NCI-H82 treated with DMSO at 0.1 percent for 48 hours (cell line): ENCODE results near the gene MATK.
"Not testable (repeated sequence)": the region's sequence is repeated elsewhere in the genome, so short reads cannot be mapped to it uniquely, and the experiment has no call there.

Experiments
- DNase-seq: peaks from one replicate; lab custom pipeline; 2025; ENCODE audit not compliant: unreplicated experiment; lab: John Stamatoyannopoulos, UW

The MATK gene

DNA sequence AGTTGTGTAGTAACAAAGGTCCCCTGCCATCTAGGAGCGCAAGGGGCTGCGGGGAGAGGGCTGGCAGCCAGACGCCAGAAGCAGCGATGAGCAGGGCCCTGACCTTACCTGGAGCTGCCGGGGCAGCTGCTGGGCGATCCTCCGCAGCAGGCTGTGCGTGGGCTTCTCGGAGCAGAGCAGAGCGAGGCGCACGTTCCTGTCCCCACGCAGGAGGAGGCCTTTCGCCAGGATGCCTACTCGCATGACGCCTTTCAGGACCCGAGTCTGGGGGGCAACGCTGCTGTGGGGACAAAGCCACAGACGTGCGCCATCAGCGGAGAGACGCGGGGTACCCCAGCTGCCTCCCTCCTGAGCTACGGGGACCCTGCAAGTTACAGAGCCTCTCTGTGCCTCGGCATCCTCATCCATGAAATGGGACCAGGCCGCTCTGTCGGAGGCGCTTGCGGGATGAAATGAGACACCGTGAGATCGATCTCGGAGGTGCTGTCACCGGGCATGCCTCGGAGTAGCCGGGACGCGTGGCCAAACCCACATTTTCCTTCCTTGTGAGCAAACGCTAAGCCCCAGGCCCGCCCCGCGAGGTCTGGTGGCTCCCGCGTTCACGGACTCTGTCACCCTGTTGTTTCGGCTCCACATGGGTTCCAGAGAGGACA lies 30.5 kb upstream of the MATK start:
- no peak for DNase-seq

DNA sequence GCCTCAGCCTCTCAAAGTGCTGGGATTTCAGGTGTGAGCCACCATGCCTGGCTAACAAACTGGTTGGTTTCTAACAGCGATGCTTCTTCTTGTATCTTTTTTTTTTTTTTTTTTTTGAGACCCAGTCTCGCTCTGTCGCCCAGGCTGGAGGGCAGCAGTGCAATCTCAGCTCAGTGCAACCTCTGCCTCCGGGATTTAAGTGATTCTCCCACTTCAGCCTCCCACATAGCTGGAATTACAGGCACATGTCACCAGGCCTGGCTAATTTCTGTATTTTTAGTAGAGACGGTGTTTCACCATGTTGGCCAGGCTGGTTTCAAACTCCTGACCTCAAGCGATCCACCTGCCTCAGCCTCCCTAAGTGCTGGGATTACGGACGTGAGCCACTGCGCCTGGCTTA lies 30.0 kb upstream of the MATK start:
- DNase-seq, result not testable (repeated sequence)

DNA sequence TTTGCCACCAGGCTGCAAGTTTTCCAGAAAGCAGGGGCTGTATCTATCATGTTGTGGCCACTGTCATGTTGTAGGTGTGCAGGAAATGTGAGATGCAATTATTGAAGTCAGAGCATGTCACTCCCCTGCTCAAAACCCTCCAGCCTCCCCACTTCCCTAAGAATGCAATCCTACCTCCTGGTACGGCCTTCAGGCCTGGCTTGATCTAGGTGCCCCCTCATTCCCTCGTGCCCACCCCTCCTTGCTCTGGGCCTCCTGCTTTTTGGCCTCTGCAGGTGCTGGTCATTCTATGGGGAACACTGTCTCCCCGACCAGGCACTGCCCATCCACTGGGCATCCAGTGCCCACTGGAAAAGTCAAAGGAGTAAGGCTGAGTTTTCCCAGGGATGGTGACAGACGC lies 28.5 kb upstream of the MATK start:
- no peak for DNase-seq

DNA sequence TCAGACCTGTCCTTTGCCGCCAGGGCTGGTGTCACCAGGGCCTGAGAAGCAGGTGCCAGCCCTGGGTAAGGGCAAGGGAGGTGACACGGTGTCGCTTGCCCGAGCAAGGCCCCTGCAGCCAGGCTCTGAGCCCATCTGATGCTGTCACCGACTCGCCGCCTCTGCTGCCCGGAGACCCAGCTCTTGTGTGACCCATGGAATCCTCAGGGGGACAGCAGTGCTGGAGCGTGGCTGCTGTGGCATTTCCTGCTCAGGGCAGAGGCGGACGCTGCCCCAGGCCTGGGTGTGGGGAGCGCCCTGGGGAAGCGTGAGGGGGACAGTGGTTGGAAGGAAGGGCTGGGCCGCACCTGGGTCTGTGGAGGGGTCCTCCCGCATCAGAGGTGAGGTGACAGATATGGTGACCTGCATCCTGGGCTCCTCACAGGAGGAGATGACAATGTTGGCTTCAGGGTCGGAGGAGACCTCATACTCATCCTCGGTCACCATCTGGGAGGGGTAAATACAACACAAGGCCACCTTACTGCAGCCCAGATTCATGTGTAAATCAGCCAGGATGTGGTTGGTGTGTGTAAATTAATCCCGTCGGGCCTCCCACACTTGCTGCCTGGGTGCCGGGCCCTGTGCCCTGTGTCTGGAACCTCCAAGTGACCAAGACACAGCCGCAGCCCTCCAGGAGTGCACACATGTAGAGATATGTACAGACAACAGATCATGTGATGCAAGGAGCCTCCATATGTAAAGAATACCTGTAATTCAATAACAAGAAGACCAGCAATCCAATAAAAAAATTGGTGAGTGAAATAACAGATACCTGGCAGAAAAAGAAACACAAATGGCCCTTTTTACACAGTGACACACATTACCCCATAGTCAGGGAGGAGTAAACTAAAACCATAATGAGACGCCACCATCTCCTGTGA lies 27.6 kb upstream of the MATK start:
- no peak for DNase-seq

DNA sequence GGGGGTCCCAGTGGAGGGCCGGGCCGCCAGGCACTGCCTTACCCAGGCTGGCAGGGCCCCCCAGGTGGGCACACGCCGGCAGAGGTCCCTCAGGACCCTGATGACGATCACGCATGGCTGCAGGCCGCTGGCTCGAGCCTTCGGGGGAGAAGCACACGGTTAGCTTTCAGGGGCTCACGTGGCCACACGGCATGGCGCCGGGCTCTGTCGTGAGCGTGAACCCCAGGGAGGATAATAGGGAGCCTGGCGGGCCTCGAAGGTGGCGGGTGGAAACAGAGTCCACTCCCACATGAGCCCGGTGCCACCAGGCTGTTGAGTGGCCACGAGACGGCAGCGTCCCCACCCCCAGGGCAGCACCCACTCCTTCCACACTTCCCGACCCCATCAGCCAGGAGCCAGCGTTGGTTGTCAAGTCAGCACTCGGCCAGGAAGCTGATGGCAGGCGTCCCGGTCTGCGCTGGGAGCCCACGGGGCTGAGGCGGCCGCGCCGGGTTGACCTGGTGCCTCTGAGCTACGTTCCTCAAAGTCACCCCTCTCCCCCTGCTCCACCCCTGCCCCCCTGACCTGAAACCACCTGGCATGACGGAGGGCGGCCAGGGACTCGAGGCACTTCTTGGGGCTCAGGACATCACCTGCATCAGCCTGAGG lies 24.7 kb upstream of the MATK start:
- no peak for DNase-seq

DNA sequence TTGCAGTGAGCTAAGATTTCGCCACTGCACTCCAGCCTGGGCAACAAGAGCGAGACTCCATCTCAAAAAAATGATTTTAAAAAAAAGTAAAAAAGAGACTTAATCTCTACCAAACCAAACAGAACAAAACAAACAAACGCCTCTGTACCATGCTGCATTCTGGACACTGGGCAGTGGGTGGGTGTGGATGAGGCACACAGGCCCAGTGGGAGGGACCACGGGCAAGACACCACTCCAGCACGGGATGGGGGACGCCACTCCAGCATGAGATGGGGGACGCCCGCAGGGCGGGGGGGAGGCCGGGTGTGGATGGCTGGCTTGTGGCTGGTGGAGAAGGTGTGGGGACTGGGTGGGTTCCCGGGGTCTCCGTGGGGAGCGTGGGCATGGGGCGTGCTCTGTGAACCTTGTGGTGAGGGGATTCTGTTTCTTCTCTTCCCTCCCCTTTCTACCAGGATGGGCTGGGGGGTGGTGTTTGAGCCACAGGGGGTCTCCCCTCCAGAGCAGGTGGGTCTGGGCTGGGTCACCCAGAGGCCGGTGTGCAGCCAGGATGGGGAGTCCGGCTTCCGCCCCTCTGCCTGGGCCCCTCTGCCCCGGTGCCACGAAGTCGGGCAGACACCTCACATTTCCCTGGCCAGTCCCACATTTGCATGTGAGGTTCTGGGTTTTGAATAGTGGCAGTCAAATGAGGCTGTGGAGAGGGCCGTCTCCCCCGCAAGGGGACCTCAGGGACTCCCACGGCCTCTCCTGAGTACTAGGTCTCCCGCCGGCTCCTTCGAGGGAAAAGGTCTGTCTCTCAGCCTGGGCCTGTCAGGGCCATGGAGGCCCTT lies 23.9 kb upstream of the MATK start:
- no peak for DNase-seq

DNA sequence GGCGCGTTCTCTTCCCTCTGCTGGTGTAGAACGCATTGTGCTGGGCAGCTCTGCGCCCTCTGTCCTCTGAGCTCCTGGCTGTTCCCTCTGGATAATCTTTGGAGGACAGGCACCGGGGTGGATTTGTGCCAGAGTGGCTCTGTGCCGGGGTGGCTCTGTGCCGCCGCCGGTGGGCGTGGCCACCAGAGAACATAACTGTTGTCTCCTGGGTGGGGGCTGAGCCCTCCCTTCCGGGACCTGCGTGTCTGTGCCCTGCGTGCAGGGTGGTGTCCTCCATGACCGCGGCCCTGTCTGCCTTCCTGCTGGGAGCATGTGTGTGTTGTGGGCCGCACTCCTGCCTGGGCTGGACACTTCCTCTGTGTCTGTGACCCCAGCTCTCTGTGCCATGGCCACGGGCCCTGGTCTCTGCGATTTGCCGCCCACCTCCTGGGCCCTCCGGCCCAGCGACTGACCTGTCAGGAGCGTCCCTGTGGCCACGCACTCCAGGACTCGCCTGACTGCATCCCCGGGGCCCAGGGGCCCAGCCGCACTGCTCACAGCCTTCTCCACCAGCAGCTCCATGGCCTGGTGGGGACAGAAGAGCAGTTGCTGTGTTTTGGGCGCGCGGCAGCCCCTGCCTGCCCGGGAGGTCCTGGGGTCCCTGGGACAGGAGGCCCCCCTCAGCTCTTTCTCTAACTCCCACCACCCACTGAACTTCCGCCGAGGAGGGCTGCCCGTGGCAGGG lies 22.4 kb upstream of the MATK start:
- DNase-seq, result no peak

DNA sequence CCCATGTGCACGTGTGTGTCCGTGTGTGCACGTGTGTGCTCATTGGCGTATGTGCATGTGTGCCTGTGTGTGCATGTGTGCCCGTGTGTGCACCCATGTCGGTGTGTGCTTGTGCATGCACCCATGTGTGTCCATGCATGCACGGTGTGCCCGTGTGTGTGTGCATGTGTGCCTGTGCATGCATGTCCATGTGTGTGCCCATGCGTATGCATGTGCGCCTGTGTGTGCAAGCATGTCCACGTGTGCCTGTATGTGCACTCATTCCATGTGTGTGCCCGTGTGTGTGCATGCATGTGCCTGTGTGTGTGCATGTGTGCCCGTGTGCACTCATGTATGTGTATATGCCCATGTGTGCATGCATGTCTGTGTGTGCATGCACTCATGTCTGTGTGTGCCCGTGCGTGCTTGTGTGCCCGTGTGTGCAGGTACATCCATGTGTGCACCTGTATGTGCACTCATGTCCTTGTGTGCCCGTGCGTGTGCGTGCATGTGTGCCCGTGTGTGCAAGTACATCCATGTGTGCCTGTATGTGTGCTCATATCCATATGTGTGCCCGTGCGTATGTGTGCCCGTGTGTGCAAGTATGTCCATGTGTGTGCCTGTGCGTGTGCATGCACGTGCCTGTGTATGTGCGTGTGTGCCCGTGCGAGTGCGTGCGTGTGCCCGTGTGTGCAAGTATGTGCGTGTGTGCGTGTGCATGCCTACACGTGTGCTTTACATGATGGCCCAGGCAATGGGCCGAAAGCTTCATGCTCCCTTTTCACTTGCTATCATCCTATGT lies 21.6 kb upstream of the MATK start:
- no peak for DNase-seq

DNA sequence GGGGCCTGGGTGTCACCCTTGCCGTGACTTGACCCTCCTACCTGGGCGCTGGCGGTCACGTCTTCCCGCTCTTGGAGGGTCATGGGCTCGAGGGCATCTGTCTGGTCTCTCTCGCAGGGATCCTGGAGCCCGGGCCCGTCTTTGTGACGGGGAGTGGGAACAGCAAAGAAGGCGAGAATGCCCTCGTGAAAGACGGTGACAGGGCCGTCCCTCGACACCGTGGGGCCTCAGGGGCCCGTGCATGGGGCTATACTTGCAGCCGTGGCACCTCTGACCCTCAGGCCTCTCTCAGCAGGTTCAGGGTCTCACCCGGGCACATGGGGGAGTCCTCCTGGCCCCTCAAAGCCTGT lies 20.9 kb upstream of the MATK start:
- DNase-seq, result no peak

DNA sequence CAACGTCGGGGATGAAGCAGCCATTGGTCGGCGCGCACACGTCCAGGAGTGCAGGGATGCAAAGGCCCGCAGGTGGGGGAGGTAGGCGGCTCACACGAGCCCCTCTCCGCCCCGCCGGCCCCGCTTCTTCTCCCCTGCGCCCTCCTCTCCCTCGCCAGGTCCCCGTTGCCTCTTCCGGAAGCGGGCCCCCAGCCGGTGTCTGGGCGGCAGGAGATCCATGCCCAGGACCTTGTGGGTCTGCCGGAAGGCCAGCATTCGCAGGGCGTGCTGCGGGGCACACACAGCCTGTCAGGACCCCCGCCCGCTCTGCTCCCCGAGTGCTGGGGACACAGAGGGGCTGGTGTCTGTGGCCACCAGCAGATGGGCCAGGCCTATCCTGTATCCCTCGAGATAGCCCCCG lies 19.7 kb upstream of the MATK start:
- DNase-seq, result no peak

DNA sequence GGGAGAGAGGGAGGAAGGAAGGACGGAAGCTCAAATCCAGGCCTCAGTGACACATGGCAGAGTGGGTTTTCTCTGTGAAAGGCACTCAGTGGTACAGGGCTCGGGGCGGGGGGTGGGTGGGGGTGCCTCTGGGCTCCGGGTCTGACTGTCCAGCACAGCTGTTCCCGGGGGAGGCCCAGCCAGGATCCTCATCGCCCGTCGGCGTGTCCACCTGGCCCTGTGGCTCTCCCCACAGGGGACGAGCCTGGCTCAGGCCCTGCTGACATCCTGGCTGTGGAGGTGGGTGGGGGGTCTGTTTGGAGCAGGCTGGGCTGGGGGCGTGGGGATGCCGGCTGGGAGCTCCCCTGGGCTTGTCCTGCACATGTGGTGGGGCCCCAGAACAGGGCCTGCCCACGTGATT lies 18.2 kb upstream of the MATK start:
- DNase-seq, result no peak

DNA sequence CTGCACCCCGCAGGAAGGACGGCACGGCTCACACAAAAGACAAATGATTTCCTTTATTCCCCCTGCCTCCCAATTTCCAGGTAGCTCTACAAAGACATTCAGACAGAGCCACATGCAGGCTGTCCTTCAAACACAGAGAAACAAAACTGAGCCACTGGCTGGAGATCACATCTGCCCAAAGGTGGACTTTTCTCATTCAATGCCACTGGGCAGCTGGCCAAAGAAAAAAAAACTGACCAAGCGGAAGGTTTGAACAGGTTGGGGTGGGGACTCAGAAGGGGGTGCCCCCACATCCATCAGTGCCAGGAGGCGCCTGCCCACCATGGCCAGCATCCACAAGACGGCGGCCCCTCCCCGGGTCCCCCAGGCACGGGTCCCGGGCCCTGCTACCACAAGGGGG lies 17.8 kb upstream of the MATK start:
- DNase-seq, result no peak

DNA sequence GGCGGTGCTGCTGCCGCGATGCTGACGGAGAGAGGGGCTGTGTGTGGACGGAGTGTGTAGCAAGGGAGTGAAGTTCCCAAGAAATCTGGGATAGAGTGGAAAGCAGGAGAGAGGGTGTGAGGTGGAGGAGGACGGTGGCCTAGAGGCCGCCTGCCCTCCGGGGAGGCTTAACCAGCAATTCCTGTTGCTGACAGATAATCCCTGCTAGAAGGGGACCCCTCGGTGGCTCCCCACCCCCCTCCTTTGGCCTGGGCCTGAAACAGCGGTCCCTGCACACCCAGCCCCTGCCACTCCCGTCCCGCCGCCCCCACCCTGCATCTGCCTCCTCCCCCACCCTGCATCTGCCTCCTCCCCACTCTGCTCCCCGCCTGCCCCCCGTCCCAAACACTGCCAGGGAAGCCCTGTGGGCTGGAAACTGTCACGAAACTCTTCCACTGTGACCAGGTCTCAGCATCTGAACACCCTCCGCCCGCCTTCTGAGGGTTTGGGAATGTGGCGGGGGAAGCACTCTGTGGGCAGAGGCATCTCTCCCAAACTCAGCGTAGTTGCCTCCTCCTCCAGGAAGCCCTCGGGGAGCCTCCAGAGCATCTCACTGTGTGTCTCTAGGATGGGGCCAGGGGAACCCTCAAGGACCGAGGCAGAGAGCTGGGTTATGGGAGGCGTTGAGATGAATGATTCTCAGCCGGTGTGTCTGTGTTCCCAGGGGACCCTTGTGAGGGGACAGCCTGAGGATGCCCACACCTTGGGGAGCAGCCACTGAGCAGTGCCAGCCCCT lies 17.1 kb upstream of the MATK start:
- DNase-seq, result no peak

DNA sequence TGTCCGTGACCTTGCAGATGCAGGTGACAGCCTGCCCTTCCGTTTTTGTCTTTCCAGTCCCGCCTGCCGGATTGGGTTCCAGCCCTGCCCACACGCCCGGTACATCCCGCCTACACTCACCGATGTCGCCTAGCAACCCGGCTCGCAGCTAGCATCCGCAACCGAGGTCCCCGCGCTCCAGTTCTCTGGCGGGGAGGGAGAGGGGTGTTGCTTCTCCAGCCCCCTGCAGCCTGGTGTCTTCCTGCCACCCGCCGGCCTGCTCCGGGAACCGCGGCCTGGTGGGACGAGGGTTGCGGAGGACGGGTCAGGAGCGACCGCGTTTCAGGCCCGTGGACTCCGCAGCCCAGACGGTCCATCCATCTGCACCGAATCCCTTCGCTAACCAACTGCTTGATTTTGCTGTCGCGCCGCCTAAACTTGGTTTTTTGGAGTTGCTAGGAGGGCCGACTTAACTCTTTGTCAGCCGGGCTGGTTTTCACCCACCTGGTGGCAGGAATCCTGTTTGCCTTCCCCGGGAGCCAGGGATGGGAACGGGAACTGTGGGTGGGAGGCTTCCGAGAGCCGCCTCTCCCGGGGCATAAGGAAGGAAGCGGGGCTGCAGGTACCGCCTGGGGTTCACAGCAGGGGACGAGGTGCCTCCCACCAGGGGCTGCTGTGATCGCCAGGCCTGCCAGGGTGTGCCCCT lies 15.4 kb upstream of the MATK start:
- no peak for DNase-seq

DNA sequence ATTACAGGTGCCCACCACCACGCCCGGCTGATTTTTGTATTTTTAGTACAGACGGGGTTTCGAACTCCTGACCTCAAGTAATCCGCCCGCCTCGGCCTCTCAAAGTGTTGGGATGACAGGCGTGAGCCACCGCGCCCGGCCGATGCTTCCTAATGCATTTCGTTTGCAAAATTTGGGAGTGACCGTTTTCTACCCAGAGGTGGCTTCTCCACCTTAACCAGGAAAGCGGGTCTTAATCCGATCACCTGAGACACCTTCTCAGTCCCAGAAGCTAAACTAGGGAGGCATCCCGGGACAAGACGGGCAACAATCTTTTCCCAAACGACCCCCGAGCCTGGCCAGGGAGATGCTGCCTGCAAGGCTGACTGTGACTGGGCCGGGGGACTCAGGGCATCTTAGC lies 14.8 kb upstream of the MATK start:
- no peak for DNase-seq

DNA sequence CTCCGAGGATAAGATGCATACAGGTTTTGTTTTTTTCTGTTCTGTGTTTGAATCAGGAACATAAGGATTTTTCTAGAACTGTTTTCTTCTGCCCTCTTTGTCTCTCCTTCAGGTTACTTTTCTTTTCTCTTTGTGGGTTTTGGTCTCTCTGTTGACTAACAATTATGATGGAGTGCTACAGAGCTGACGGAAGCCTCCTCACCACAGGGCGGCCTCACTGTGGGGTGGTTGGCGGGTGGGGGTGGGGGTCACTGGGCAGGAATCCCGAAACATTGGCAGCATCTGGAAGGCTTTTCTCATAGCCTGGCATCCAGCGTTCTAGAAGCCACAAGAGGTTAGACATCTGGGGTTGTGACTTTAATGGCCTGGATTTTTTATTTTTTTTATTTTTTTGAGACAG lies 12.0 kb upstream of the MATK start:
- no peak for DNase-seq

DNA sequence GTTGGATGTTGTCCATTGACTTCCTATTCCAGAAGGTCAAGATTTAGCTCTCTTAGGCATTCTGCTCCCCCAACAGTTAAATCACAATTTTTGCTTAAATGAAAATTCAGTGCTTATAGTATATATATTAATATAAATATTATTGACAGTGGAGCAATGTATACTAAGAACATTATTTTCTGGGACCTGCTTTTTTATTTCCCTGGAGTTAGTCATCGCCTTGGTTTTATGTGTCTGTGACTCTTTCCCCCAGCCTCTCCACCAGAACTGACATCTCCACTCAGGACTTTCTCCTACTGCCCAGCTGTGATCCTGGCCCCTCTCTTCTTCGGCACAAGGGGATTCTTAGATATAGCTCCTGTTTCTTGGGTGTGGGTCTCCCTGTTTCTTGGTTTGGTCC lies 10.2 kb upstream of the MATK start:
- no peak for DNase-seq

DNA sequence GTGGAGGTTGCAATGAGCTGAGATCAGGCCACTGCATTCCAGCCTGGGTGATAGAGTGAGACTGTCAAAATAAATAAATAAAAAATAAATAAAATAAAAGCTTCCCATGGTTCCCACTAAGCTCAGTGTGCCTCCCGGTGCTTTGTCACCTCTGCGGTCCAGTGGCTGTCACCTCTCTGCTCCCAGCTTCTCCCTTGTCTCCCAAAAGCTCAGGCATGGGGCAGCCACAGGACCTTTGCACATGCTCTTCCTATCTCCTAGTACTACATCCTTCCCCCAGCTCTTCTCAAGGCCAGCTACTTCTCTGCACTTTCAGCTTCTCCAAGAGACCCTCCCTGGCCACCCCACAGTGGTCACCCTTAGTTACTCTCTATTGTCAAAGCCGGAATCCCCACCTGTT lies 7.6 kb upstream of the MATK start:
- no peak for DNase-seq

DNA sequence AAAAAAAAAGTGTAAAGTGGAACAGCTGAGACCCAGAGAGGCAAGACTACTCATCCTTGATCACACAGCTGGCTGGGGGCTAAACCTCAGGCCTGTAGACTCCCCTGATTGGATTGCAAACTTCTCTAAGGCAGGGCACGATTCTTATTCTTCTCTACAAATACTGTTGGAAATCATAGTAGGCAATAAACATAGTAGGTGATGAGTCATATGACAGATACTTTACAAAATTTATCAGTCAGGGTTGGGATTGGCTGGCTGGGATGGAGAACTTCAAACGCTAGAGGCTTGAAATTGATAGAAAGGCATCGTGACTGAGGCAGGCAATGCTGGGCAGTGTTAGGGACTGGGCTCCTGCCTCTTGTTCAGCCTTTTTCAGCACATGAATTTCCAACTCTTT lies 5.9 kb upstream of the MATK start:
- DNase-seq, result no peak
